RWPE2 (cell line): Measurements from ENCODE around the gene TRMT2B.
A peak's percentile ranks its signal among the peaks of the same experiment; 100 is the strongest.

ENCODE experiments used
- ATAC-seq: fragments of 200-7000 bp; cut with Tn5 transposase; 3 replicates; pipeline ENCODE4 v1.9.1; 2021; ENCODE audit warnings: low read depth
- DNase-seq: peaks from one replicate; pipeline ENCODE4 v3.0.0-alpha.2; 2020; ENCODE audit warnings: low spot score
- H3K27ac ChIP-seq: fragments of 450-650 bp; 2 replicates; pipeline ENCODE4 v1.5.1; 2017; ENCODE audit warnings: mild to moderate bottlenecking; ENCODE audit not compliant: poor library complexity, severe bottlenecking
- H3K27me3 ChIP-seq: fragments of 250-450 bp; sonication (Bioruptor Pico); 2 replicates; pipeline ENCODE4 v1.5.1; 2021; ENCODE audit warnings: mild to moderate bottlenecking, moderate library complexity; ENCODE audit not compliant: insufficient read depth, poor library complexity, severe bottlenecking
- H3K36me3 ChIP-seq: fragments of 250-450 bp; sonication (Bioruptor Pico); 2 replicates; pipeline ENCODE4 v1.5.1; 2020; ENCODE audit warnings: low read depth, mild to moderate bottlenecking, moderate library complexity
- H3K4me1 ChIP-seq: fragments of 250-450 bp; sonication (Bioruptor Pico); 2 replicates; pipeline ENCODE4 v1.5.1; 2021; ENCODE audit warnings: mild to moderate bottlenecking, moderate library complexity; ENCODE audit not compliant: insufficient read depth, poor library complexity, severe bottlenecking
- H3K4me3 ChIP-seq: fragments of 250-450 bp; sonication (Bioruptor Pico); 2 replicates; pipeline ENCODE4 v1.5.1; 2021; ENCODE audit warnings: mild to moderate bottlenecking, moderate library complexity; ENCODE audit not compliant: severe bottlenecking
- H3K9me3 ChIP-seq: fragments of 250-450 bp; sonication (Bioruptor Pico); 2 replicates; pipeline ENCODE4 v1.5.1; 2021; ENCODE audit warnings: mild to moderate bottlenecking, moderate library complexity; ENCODE audit not compliant: severe bottlenecking
- CTCF ChIP-seq: fragments of 450-650 bp; IDR thresholded peaks from one replicate; pipeline ENCODE4 v1.5.1; 2017; ENCODE audit warnings: mild to moderate bottlenecking, moderate library complexity; ENCODE audit not compliant: poor library complexity, severe bottlenecking

TRMT2B gene

GRCh38 chrX:101051549-101052302 is at the start of gene TRMT2B:
Gene TRMT2B (minus strand): TSS chrX:101052111. CDS start chrX:101042289, 9,822 bp downstream.
- ATAC-seq (peak; percentile 90), DNase-seq (peak; percentile 52)
- TF ChIP-seq CTCF = no peak
- Histone ChIP-seq H3K4me1 (peaks cover 3% of the 10 kb centered on the region), H3K27me3 (no peaks in the 10 kb centered on the region), H3K4me3 (peak within 1 kb of the TSS; percentile 39), H3K36me3 (no peaks in the 10 kb centered on the region), H3K27ac (peak within 1 kb of the TSS; percentile 56), H3K9me3 (no peaks in the 10 kb centered on the region)

GRCh38 chrX:101097546-101098453 is 45.9 kb upstream of the TRMT2B start, which contains the start of gene CENPI:
Gene CENPI (plus strand): TSS chrX:101098204. CDS start chrX:101101071, 2,867 bp downstream.
- Histone ChIP-seq H3K27ac (peak within 1 kb of the TSS; percentile 42), H3K27me3 (no peaks in the 10 kb centered on the region), H3K4me3 (peak within 1 kb of the TSS; percentile 52), H3K9me3 (no peaks in the 10 kb centered on the region), H3K36me3 (peaks cover 23% of the 10 kb centered on the region), H3K4me1 (no peaks in the 10 kb centered on the region)
- ATAC-seq (peak; percentile 98), DNase-seq (peak; percentile 91)
- TF ChIP-seq CTCF = no peak

GRCh38 chrX:101091817-101092216 is 39.9 kb upstream of the TRMT2B start:
- H3K27me3 ChIP-seq = no peaks in the 10 kb centered on the region

GRCh38 chrX:101081231-101081630 is 29.3 kb upstream of the TRMT2B start:
- H3K27ac ChIP-seq = no peak overlapping the region
- H3K4me1 ChIP-seq = no peaks in the 10 kb centered on the region
- DNase-seq (no peak), ATAC-seq (no peak)
- no peak for TF ChIP-seq CTCF
- H3K36me3 ChIP-seq = no peaks in the 10 kb centered on the region
- no peaks in the 10 kb centered on the region for H3K27me3 ChIP-seq
- H3K4me3 ChIP-seq = no peak overlapping the region
- no peaks in the 10 kb centered on the region for H3K9me3 ChIP-seq

More at GRCh38 chrX:101091817-101092216, 39.9 kb upstream of the TRMT2B start:
- no peaks in the 10 kb centered on the region for H3K36me3 ChIP-seq
- TF ChIP-seq CTCF = no peak
- no peak overlapping the region for H3K4me3 ChIP-seq
- no peaks in the 10 kb centered on the region for H3K9me3 ChIP-seq
- no peak for DNase-seq
- no peak for ATAC-seq
- H3K4me1 ChIP-seq = no peaks in the 10 kb centered on the region
- no peak overlapping the region for H3K27ac ChIP-seq
